Omental fat pad (tissue), 4 donors: Measurements from ENCODE around the gene AUTS2. TPM values are rescaled to one million over a fixed set of nuclear protein-coding genes. Genes with fewer than 3 reads are reported as not detected.

Experiments used
- ATAC-seq: fragments of 150-250 bp; one replicate; pipeline ENCODE4 v1.9.1; 2016; ENCODE audit warnings: mild to moderate bottlenecking, moderate library complexity; ENCODE audit not compliant: low FRiP score
- DNase-seq: peaks from one replicate; pipeline ENCODE4 v3.0.0-alpha.2; 2019; ENCODE audit warnings: low spot score
- total RNA-seq, 4 donors: library from RNA; depleted of rRNA; stranded (reverse); fragments of >200 nt; gene quantifications; one replicate each; pipeline ENCODE4 v1.1.0, GENCODE V29; 2016
- TF ChIP-seq, protein P1 (sequence below), 3 donors: fragments of 450-650 bp; IDR thresholded peaks; one replicate each; pipeline ENCODE4 v1.5.1; 2016 to 2017; ENCODE audit warnings: antibody characterized with exemption in 3 of 3, mild to moderate bottlenecking in 3 of 3, moderate library complexity in 2 of 3

AUTS2 gene
- total RNA-seq, 4 donors from 2014 or later = 13.2 to 27.0 (median 21.2) TPM

DNA sequence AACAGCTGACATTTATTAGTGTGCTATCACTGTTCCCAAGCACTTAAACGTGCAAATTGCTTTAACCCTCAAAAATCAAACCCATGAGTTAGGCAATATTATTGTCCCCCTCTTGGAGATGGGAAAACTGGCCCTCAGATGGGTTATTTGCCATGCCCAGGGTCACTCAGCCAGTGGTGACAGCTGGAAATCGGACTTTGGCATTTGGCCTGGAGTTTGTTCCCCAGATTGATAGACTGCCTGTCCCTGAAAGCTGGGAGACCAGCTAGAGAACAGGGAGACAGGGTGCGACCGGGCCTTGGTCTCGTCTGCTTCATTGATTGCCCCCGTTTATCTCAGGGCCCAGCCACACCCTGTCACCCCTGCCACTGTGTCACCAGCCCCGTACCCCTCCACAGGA lies 1167.4 kb downstream of the AUTS2 start:
- TF ChIP-seq, protein P1, sequence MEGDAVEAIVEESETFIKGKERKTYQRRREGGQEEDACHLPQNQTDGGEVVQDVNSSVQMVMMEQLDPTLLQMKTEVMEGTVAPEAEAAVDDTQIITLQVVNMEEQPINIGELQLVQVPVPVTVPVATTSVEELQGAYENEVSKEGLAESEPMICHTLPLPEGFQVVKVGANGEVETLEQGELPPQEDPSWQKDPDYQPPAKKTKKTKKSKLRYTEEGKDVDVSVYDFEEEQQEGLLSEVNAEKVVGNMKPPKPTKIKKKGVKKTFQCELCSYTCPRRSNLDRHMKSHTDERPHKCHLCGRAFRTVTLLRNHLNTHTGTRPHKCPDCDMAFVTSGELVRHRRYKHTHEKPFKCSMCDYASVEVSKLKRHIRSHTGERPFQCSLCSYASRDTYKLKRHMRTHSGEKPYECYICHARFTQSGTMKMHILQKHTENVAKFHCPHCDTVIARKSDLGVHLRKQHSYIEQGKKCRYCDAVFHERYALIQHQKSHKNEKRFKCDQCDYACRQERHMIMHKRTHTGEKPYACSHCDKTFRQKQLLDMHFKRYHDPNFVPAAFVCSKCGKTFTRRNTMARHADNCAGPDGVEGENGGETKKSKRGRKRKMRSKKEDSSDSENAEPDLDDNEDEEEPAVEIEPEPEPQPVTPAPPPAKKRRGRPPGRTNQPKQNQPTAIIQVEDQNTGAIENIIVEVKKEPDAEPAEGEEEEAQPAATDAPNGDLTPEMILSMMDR (IDR thresholded peaks at IDR 0.05) = no peak
- ATAC-seq (no peak), DNase-seq (no peak)

- no peak for DNase-seq
- no peak for ATAC-seq
- TF ChIP-seq, protein P1 (IDR thresholded peaks at IDR 0.05) = no peak
Observed at GRCh38 chr7:70766109-70766508, 1167.8 kb downstream of the AUTS2 start.

GRCh38 chr7:70766694-70767093 lies 1168.4 kb downstream of the AUTS2 start:
- ATAC-seq = no peak
- TF ChIP-seq, protein P1 (IDR thresholded peaks at IDR 0.05) = no peak
- DNase-seq = no peak

- DNase-seq = no peak
- no peak for ATAC-seq
- TF ChIP-seq, protein P1 (IDR thresholded peaks at IDR 0.05) = no peak
Observed at GRCh38 chr7:70770154-70770553, 1171.9 kb downstream of the AUTS2 start.

- TF ChIP-seq, protein P1 (IDR thresholded peaks at IDR 0.05) = no peak
- DNase-seq (no peak), ATAC-seq (no peak)
Observed at GRCh38 chr7:70771451-70771850, 1173.2 kb downstream of the AUTS2 start.

DNA sequence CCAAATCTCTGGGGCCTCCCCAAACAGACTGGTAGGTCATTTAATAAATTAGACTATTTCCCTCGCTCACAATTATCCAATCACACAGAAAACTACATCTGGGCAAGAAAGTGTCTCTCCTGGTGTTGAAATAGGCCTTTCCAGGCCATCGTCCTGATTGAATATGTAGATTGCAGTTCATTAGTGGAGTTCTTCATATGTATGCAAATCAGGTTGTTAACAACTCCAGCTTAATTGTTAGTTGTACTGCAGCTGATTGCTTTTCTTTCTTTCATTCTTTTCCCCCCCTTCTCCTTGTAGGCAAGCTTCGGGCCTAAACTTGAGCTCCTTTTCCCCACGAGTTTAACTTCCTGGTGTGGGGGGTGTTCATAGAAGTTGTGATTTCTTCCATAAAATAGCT lies 1174.6 kb downstream of the AUTS2 start:
- DNase-seq = no peak
- TF ChIP-seq, protein P1 (IDR thresholded peaks at IDR 0.05) = no peak
- ATAC-seq = no peak

DNA sequence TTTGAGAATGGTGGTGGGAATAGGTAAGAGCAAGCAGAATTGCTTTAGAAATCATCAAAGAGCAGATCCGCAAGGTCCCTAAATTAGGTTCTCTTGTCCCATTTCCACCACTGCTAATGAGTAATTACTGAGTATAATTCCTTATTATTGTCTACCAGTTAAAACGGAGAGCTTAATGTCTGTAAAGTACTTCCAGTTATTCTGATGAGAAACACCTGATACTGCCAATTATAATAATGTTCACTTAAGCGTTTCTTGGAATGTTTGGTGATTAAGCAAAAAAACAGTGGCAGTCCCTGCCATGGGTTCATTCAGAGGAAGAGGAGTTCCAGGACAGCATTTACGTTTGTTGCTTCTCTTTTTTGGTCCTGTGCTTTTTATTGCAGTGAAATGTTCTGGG lies 1175.1 kb downstream of the AUTS2 start:
- ATAC-seq = no peak
- TF ChIP-seq, protein P1 (IDR thresholded peaks at IDR 0.05) = no peak
- DNase-seq = no peak
